Chondrocyte (in vitro differentiated cells): Measurements from ENCODE around the gene GARNL3. TPM values are rescaled to one million over a fixed set of nuclear protein-coding genes. Genes with fewer than 3 reads are reported as not detected.

ENCODE experiments used
- DNase-seq: peaks from one replicate; pipeline ENCODE4 v3.0.0; 2021; ENCODE audit warnings: mixed read lengths, low spot score
- H3K27ac Mint-ChIP-seq: one replicate; pipeline ENCODE4 v1.8.0; 2021; ENCODE audit warnings: mild to moderate bottlenecking, moderate library complexity, mixed read lengths; ENCODE audit not compliant: unreplicated experiment
- H3K27me3 Mint-ChIP-seq: 2 replicates; pipeline ENCODE4 v1.8.0; 2021; ENCODE audit warnings: low read depth, mixed read lengths
- H3K36me3 Mint-ChIP-seq: 2 replicates; pipeline ENCODE4 v1.8.0; 2021; ENCODE audit warnings: low read depth, mixed read lengths
- H3K4me1 Mint-ChIP-seq: 2 replicates; pipeline ENCODE4 v1.8.0; 2021; ENCODE audit warnings: low read depth, mild to moderate bottlenecking, mixed read lengths
- H3K4me3 Mint-ChIP-seq: one replicate; pipeline ENCODE4 v1.8.0; 2021; ENCODE audit warnings: mild to moderate bottlenecking, moderate library complexity, mixed read lengths; ENCODE audit not compliant: unreplicated experiment
- H3K9me3 Mint-ChIP-seq: 2 replicates; pipeline ENCODE4 v1.8.0; 2021; ENCODE audit warnings: low read depth, mixed read lengths
- total RNA-seq: library from RNA; stranded (reverse); gene quantifications from 3 replicates; pipeline ENCODE4 v1.2.1, GENCODE V29; 2021
- TF ChIP-seq, protein P1 (sequence below): fragments of 200-600 bp; sonication (generic); IDR thresholded peaks from 2 replicates; pipeline ENCODE4 v1.5.0; 2021; ENCODE audit warnings: antibody characterized with exemption, mild to moderate bottlenecking, moderate library complexity

GARNL3 gene
- total RNA-seq, 1 donor from 2014 or later, result 8.9 TPM

GRCh38 chr9:127237801-127238200 lies 26.8 kb upstream of the GARNL3 start:
- TF ChIP-seq, protein P1, sequence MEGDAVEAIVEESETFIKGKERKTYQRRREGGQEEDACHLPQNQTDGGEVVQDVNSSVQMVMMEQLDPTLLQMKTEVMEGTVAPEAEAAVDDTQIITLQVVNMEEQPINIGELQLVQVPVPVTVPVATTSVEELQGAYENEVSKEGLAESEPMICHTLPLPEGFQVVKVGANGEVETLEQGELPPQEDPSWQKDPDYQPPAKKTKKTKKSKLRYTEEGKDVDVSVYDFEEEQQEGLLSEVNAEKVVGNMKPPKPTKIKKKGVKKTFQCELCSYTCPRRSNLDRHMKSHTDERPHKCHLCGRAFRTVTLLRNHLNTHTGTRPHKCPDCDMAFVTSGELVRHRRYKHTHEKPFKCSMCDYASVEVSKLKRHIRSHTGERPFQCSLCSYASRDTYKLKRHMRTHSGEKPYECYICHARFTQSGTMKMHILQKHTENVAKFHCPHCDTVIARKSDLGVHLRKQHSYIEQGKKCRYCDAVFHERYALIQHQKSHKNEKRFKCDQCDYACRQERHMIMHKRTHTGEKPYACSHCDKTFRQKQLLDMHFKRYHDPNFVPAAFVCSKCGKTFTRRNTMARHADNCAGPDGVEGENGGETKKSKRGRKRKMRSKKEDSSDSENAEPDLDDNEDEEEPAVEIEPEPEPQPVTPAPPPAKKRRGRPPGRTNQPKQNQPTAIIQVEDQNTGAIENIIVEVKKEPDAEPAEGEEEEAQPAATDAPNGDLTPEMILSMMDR, result no peak
- H3K27ac Mint-ChIP-seq, result no peak overlapping the region
- H3K36me3 Mint-ChIP-seq, result peaks cover 5% of the 10 kb centered on the region
- no peaks in the 10 kb centered on the region for H3K9me3 Mint-ChIP-seq
- H3K4me3 Mint-ChIP-seq, result no peak overlapping the region
- H3K27me3 Mint-ChIP-seq, result no peaks in the 10 kb centered on the region
- peaks cover 16% of the 10 kb centered on the region for H3K4me1 Mint-ChIP-seq
- no peak for DNase-seq

DNA sequence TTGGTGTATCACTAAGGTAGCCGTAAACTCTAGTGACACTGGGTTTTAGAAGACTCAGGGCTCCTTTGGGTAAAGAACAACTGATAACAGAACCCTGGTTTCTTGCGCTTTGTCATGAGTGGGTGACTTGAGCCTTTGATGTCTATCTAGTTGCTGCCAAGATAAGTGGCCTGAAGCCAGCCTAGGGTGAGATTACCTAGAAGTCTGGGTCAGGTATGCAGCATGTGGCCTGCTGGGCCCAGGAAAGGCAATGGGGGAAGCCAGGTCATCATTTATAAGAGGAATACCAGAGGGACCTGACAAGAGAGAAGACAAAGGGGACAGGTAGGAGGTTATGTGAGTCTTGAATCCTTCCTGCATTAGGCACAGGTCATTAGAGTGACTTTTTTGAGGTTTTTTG lies 23.2 kb upstream of the GARNL3 start:
- TF ChIP-seq, protein P1, result no peak
- peaks cover 5% of the 10 kb centered on the region for H3K36me3 Mint-ChIP-seq

GRCh38 chr9:127244609-127245601 lies 19.7 kb upstream of the GARNL3 start:
- TF ChIP-seq, protein P1, result peak; percentile 29
- Mint-ChIP-seq H3K4me1 (peaks cover 10% of the 10 kb centered on the region), H3K4me3 (peak overlapping the region; percentile 89), H3K27me3 (no peaks in the 10 kb centered on the region), H3K27ac (peak overlapping the region; percentile 83), H3K36me3 (peaks cover 1% of the 10 kb centered on the region), H3K9me3 (no peaks in the 10 kb centered on the region)
- peak; percentile 99 for DNase-seq

More for the DNA sequence above, 23.2 kb upstream of the GARNL3 start:
- H3K9me3 Mint-ChIP-seq, result no peaks in the 10 kb centered on the region
- no peaks in the 10 kb centered on the region for H3K27me3 Mint-ChIP-seq
- peaks cover 10% of the 10 kb centered on the region for H3K4me1 Mint-ChIP-seq
- no peak overlapping the region for H3K4me3 Mint-ChIP-seq
- H3K27ac Mint-ChIP-seq, result no peak overlapping the region
- DNase-seq, result no peak

DNA sequence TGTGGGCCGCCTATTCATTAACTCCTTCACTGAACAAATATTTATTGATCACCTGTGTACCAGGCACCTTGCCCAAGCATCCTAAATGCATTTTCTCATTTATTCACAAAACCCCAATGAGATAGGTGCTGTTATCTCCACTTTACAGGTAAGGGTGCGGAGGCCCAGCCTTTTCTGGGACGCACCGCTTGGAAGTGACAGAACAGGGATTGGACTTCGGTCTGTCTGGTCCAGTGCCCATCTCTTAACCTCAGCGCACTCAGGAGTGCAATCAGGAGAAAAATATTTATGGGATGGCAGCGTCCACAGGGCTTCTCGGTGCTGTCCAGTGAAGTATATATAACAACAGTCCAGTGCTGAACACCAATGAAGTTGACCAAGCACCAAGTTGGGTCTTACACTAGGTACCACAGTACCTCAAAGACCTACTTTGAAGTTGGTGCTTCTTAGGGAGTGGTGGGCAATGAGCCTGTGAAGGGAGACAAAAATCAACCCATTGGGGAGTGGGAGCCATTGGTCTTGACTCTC lies 18.9 kb upstream of the GARNL3 start:
- TF ChIP-seq, protein P1, result no peak
- Mint-ChIP-seq H3K4me3 (peak overlapping the region; percentile 89), H3K9me3 (no peaks in the 10 kb centered on the region), H3K36me3 (peaks cover 1% of the 10 kb centered on the region), H3K27ac (no peak overlapping the region), H3K27me3 (no peaks in the 10 kb centered on the region), H3K4me1 (peaks cover 10% of the 10 kb centered on the region)
- no peak for DNase-seq

DNA sequence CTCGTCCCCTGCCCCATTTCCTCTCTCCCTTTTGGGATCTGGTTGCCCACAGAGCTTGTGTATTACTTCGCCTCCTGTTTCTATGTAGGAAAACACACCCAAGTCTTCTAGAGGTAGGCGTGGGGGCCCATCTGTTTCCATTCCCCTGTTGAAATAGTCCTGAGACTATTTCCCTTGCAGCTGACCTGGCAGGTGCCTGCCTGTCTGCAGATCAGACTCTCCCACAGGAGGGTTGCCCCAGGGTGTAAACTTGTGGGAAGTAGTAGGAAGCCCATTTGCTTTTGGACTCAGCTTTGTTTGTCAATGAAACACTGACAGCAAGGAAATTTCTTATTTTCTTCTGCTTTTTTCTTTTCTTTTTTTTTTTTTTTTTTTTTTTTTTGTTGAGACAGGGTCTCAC lies 16.3 kb upstream of the GARNL3 start:
- peaks cover 10% of the 10 kb centered on the region for H3K4me1 Mint-ChIP-seq
- no peaks in the 10 kb centered on the region for H3K9me3 Mint-ChIP-seq
- no peak overlapping the region for H3K27ac Mint-ChIP-seq
- H3K36me3 Mint-ChIP-seq, result peaks cover 1% of the 10 kb centered on the region
- no peak for DNase-seq
- H3K27me3 Mint-ChIP-seq, result no peaks in the 10 kb centered on the region
- no peak overlapping the region for H3K4me3 Mint-ChIP-seq
- TF ChIP-seq, protein P1, result no peak
